GM18909 (cell line): ENCODE data around the gene GABRG3.

ENCODE experiments used
- ATAC-seq: cut with Tn5 transposase; IDR thresholded peaks from one replicate; pipeline ENCODE4 v1.9.1; 2021; ENCODE audit warnings: mild to moderate bottlenecking; ENCODE audit not compliant: unreplicated experiment, poor library complexity

Gene GABRG3

DNA sequence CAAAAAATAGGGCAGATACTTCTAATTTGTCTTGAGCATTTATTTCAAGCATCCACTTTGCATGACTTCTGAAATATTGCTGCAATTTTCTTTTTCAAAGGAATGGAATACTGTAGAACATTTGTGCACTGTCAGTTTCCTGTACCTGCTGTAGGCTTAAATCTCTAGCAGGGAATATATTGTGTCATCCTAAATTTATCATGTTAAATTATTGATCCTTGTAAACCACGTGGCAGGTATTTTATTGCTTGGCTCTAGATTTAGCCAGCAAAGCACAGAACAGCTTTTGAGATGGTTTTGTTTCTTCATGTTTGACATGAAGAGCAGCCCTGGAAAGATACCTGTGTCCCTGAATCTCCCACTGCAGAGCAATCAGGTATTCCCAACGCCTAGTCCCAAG lies 470.1 kb downstream of the GABRG3 start:
- no peak for ATAC-seq

DNA sequence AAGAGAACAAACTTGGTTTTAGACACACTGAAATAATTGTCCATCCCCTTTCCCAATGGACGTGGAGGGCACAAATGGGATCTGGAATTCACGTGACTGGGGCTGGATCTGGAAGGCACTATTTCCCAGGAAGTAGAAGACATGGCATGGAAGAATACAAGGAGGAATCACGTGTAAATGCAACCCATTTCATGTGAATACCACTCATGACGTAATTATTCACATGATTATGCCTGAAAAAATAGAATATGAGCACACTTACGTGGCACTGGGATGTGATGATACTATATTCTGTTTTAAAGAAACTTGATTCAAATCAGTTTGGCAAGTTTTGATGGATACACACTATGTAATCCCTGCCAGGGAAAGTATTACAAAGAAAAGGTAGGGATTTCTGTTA lies 477.3 kb downstream of the GABRG3 start:
- no peak for ATAC-seq

DNA sequence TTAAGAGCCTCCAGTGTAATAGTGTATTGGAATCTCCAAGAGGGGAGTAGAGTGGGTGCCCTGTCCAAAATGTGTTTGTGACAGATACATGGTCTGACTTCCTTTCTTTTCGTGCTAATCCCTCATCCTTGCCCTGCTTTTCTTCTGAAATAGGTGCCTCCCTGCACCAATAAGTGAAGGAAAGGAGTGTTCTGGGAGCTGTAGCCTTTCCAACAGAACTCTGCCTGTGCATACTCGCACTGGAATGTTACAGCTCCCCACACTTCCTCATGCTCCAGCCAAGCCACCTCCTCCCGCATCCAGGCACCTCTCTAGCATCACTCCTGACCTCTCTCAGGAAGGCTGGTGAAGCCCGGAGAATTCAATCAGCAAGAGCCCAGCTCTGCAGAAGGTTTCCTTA lies 478.0 kb downstream of the GABRG3 start:
- no peak for ATAC-seq

DNA sequence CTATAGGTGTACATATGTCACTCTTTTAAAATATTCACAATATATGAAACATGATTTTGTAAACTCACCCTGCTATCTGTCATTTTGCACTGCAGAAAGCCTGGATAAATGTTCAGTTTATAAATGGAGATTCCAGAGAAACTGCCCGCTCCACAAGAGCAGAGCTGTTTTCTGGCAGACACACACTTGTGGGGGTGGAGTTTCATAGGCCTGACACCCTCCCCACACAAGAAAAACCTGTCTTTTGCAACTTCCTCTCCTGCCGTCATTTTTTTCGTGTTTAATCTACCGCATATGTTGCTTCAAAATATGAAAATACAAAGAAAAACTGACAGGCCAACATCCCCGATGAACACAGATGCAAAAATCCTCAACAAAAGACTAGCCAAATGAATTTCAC lies 479.0 kb downstream of the GABRG3 start:
- no peak for ATAC-seq

DNA sequence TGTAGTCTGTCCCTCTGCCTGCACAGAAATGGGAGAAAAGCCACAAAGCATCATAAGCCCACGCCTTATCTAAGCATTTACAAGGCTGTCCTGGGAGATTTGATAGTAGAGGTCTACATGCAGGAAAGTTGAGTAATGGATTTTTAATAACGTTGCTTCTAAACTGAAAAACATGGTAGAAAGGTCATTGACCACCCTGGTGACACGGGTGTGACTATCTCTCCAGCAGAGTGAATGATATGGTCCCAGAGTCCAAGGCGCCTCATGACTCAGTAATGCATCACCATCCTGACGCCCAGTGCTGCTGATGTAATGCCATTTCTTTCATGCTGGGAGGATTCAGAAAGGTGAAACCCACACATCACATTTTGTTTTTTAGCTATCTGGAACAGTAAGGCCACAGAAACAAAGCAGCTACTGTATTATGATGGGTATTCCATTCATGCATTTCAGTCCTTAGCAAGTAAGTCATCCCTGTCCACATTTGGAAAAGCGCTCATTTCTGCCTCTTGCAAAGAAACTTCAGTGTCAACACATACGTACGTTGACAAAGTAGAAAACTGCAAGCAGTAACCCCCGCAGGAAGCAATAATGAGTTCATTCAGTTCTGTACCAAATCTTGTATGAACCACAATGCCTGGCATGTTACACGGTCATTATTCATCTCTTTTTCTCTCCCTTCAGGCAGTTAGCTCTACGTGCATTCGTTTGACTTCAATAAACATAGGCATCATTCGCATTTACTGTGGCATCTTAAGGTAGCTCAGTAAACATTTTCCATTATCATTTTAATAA lies 483.5 kb downstream of the GABRG3 start:
- no peak for ATAC-seq

DNA sequence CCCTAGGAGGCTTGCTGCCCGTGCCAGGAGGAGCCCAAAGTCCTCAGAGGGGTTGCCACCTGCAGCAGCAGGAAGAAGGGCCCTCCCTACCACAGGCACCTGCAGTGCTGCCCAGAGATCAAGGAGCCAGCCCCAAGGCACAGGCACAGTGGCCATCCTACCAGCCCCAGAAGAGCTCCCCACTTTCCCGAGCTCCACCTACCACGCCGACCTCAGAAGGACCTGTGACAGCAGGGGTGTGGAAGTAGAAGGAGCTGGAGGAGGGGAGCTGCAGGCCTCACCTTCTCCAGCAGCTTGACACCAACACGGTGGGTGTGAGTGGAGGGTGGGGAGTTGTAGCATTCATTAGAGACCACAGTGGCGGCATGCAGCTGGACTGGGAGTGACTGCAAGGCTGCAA lies 485.8 kb downstream of the GABRG3 start:
- no peak for ATAC-seq

DNA sequence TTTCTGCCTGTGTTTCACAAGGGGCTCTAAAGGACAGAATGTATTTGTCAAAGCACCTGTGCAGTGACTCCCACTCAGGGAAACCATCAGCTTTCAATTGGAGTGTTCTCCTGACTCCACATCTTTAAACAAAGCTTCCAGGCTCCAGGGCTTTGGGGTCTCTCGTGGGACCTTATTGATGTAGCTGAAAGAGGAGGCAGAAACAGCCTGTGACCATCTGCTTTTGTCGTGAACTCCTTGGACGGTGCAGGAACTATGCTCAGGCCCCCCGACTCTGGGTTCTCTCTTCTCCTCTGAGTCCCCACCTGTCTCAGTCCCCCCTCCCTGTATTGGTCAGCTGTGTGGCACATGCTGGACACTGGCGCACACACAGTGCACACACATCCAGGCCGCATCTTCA lies 486.8 kb downstream of the GABRG3 start:
- ATAC-seq = no peak

DNA sequence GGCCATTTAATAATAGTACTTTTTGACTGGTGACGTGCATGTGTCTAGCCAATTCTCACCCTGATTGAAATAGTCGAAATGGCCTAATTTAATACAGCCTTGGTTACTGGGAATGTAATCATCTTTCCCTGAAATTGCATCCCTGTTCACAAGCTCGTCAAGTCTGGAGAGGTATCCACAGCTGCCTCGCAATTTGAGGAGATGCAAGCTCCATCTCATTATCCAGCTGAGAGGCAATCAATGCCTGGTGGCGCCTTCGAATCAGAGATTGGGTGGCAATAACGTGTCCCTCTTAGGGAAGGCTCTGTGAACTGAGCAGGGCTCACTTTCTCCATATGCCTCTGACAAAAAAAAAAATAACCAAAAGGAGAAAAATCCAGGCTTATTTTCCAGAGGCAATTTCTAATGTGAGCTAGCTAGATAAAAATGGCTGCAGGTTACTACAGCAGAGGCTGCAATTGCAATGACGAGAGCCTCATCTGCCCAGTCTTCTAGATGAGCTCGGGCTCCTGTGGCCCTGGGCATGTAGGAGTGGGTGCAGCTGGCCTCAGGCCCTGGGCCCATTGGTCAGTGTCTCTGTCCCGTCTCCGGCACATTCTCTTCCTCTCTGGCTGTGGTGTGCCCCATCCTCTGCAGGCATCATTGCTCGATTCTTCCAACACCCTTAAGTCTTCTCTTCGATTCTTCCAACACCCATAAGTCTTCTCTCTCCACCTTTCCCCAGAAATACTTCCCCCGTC lies 487.5 kb downstream of the GABRG3 start:
- ATAC-seq = no peak

DNA sequence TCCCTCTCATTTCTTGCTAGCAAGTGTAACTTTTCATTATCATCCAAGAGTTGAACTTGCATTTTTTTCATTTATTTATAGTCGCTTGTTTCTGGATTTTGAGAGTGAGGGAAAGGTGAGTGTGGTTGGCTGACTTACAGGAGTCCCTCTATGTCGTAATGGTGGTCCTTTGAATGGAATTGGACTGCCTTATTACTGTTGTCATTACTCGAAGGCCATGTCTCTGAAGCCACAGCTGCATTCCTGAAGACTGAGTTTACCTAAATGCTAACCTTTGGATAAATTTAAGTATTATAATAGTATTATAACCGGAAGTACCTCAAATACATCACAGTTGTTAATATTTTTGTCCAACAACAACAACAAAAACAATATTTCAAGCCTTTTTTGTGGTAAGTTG lies 488.9 kb downstream of the GABRG3 start:
- ATAC-seq = no peak

DNA sequence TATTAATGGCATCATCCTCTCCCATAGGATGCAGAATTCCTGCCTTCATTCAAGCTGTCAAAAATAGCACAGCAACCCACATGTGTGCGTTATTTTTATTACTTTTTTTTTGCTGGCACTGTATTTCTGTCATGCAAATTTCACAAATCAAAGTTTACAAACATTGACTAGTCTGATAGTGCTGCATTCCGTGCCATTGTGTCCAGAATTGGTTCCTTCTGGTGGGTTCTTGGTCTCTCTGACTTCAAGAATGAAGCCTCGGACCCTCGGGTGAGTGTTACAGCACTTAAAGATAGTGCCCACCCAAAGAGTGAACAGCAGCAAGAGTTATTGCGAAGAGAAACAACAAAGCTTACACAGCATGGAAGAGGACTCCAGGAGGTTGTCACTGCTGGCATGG lies 490.2 kb downstream of the GABRG3 start:
- no peak for ATAC-seq

DNA sequence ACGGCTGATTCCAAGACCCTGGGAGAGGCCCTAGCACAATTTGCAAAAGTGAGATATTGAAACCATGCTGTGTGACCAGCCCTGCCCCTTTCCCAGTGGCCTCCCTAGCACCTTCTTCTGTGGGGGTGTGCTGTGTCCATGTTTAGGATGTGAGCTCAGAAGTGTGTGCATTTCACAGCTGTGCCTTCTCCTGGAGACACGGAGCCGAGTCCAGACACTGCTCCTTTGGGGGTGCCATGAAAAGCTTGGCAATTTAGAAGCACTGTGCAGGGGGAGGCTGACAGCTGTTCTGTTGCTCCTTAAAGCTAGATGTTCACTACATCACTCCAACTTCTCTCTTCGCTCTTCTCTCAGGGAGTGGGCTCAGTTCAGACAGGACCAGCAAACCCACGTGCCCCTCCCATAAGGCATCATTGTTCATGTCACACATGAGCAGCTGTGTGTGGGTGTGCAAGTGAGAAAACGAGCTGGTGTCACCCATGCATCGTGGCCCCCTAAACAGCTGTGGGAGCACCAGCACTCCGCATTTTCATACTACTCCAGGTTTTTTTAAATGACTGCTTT lies 492.6 kb downstream of the GABRG3 start:
- ATAC-seq = no peak

DNA sequence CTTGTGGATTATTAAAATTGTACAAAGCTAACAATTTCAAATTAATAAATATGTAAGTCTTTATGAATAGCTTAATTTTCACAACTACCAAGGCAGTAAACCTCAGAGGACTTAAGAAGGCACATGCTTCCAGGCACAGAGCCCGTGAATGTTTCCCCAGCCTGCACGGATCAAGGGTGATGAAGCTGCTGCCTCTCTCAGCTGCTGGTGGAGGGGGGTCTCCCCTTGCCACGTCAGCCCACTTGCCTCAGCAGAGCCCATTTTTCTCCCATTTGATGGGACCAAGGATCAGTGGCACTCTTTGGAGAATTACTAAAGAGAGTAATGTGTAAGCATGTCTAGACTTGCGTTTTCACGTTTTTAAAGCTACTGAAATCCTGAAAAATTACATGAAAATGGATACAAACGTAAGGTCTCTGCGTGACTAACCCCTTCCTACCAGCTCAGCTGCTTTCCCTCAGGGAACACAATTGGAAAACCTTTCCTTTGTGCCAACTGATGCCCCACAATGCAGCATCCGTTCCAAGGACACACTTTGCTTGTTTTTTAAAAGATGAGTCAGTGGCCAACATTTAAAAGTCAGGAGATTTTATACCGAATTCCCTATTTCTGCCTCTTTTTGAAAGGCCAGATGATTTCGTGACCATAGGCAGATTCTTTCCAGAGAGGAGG lies 494.1 kb downstream of the GABRG3 start:
- ATAC-seq = no peak

DNA sequence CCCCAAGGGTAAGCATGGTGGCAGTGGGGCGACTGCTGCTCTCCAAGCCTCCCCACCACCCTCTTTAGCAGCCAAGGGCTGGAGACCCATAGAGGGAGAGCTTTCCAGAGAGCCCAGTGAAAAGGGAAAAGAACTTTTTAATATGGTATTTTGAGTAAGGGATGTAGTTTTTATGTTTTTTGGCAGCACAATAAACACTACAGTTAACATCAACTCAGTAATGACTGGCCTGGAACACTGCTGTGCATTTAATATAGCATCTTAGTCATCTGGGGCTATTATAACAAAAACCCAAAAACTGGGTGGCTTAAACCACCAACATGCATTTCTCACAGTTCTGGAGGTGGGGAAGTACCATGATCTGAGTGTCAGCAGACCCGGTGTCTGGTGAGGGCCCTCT lies 495.8 kb downstream of the GABRG3 start:
- no peak for ATAC-seq

DNA sequence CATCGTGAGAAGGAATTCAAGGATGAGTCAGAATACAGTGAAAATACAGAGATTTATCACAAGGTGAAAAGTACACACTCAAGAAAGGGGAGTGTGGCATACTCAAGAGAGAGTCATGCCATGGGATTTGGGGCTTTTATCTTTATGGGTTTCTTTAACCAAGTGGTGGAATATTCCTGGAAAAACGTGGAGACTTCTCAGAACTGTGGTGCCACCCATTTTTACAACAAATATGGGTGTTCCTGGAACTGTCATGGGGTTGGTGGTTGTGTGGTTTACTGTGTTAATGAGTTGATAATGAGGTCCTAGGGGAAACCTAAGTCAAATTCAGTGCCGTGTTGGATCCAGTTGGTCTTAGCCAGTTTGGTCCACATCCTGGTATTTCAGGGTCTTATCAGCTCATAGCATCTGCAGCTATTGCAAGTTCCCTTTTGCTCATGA lies 497.2 kb downstream of the GABRG3 start:
- ATAC-seq = no peak

DNA sequence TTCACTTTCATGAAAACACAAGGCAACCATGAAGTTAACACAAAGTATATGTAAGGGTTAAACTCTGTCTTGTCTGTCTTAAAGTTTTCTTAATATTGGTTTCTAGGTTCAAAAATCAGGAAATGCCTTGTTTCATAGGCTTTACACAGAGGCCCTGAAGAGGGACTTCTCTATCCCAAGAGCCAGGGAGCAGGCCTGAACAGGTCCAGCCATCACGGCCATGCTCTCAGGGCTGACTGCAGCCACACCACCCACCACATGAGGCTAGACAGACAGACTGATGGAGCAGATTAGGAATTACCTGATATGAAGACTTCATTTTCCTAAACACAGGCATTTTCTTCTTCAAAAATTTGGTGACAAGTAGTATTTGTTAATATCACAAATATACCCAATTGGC lies 502.9 kb downstream of the GABRG3 start:
- ATAC-seq = no peak

DNA sequence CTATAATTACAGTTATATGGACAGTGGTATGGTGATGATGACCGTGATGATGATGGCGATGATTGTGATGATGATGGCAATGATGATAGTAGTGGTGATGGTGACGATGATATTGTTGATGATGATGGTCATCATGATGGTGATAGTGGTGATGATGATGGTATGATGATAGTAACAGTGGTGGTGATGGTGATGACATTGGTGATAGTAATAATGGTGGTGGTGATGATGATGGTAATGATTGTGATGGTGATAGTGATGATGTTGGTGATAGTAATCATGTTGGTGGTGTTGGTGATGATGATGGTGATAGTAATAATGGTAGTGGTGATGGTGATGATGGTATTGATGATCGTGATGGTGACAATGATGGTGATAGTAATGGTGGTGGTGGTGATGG lies 504.4 kb downstream of the GABRG3 start:
- ATAC-seq = no peak

DNA sequence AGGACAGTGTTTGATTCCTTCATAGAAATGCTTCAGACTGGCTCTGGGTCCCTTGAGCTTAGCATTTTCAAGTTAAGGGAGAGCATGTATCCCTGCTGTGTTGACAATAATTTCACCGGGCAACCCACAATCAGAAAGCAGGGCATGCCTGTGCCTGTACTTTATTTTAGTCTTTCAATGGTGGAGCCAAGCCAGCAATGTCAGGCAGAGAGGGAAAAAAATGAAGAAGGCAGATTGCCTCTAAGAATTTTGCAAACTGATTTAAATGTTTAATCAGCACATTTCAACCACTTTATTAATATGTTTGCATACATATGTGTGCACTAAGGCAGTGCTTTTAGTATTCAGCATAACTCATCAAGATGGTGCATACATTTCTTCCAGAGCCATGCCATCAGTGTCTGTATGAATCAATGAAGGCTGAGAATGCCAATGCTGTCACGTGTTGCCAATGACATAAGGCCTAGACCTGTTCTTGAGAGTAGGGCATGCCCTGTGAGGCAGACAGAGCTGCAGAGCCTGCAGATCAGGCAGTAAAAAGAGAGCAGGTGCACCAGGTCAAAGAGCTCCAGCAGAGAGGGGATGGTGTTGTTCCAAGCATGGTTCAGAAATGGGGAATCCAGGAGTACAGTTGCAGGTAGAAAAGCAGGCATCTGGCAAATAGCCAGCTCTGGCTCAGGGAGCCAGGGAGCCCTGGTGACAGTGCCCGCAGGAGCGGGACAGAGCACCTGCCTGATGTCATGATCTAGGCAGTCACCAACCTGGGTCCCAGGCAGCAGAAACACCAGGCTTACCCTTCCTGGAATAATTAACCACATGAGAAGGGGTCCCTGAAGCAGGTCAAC lies 508.5 kb downstream of the GABRG3 start:
- no peak for ATAC-seq

DNA sequence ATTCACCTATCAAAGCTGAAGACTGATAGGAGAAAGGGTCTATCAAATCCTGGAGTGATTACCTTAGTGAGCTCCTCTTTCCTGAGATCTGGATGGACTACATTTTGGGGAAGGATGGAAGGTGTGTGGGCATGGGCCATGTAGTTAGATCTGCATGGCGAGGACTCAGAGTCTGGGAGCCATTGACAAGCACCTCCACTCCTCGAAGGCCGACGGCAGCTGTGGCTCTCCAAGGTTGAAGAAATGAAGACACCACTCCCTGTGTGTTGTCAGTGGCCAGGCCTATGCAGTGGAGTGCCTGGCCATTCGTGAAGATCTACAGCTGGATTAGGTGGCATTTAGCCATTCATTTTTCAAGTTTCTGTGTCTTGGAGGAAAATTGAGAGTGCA lies 509.2 kb downstream of the GABRG3 start:
- ATAC-seq = no peak

DNA sequence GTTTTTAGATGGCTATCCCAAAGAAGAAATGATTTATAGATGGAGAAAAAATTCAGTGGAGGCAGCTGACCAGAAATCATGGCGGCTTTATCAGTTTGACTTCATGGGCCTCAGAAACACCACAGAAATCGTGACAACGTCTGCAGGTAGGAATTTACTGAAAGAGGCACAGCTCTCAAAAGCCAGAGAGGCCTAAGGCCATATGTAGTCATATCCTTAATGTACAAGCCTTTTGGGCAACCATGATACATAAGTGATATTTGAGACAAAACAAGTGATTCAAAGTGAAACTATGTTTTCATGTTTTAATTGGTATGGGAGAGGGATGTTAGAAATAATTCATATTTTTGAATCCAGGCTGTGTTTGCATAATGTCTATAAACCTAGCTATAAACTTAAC lies 509.7 kb downstream of the GABRG3 start:
- ATAC-seq = no peak

DNA sequence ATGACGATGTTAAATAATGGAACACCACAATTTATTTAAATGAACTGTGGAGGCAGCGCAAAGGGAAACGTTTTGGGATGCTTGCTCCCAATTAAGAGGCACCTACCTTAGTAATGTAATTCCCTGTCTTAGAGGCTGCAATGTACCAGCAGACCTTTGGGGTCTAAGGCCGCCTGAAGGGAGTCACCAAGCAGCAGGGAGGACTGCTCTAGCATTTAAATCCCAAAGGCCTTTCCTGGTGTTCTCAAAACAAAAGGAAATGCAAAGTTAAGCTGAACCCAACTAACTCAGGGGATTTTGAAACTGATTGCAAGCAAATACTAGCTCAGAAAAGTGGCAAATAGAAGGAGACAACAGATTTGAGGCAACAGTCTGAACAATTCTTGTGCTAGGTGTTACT lies 510.8 kb downstream of the GABRG3 start:
- ATAC-seq = no peak
